T-helper 1 cell treated with Interleukin-12 subunit alpha and Interleukin-12 subunit beta and Interleukin-4 antibody, amounts not matched to agents 30 μg/mL and 1 μg/mL, for 36 hours (primary cell): ENCODE data around the gene GNPAT.
"Not testable (repeated sequence)": the region's sequence is repeated elsewhere in the genome, so short reads cannot be mapped to it uniquely, and the experiment has no call there.

Experiments used
- H3K27ac Mint-ChIP-seq: one replicate; pipeline ENCODE4 v1.8.0; 2021; ENCODE audit warnings: mild to moderate bottlenecking, mixed read lengths
- H3K27me3 Mint-ChIP-seq: one replicate; pipeline ENCODE4 v1.8.0; 2021; ENCODE audit warnings: low read depth, mixed read lengths
- H3K36me3 Mint-ChIP-seq: one replicate; pipeline ENCODE4 v1.8.0; 2021; ENCODE audit warnings: low read depth, mixed read lengths
- H3K4me1 Mint-ChIP-seq: one replicate; pipeline ENCODE4 v1.8.0; 2021; ENCODE audit warnings: low read depth, mixed read lengths
- H3K4me3 Mint-ChIP-seq: one replicate; pipeline ENCODE4 v1.8.0; 2021; ENCODE audit warnings: mild to moderate bottlenecking, moderate library complexity, mixed read lengths
- H3K9me3 Mint-ChIP-seq: one replicate; pipeline ENCODE4 v1.8.0; 2021; ENCODE audit warnings: mixed read lengths

The GNPAT gene

GRCh38 chr1:231207437-231207836 is 33.6 kb upstream of the GNPAT start:
- Mint-ChIP-seq H3K4me1 (peaks cover 5% of the 10 kb centered on the region), H3K27me3 (peaks cover 7% of the 10 kb centered on the region), H3K4me3 (no peak overlapping the region), H3K27ac (no peak overlapping the region), H3K9me3 (no peaks in the 10 kb centered on the region), H3K36me3 (no peaks in the 10 kb centered on the region)

DNA sequence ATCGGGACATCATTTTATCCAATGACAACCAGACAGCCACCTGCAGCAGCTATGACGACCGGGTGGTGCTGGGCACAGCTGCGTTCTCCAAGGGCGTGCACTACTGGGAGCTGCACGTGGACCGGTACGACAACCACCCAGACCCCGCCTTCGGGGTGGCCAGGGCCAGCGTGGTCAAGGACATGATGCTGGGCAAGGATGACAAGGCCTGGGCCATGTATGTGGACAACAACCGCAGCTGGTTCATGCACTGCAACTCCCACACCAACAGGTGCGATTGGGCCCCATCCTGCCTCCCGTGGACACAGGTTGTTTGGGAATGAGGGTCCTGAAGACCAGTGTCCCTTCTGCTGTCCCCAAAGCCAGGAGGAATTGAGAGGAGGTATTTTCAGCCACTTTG is 32.0 kb upstream of the GNPAT start:
- Mint-ChIP-seq H3K36me3 (no peaks in the 10 kb centered on the region), H3K4me1 (peaks cover 5% of the 10 kb centered on the region), H3K9me3 (no peaks in the 10 kb centered on the region), H3K27me3 (no peaks in the 10 kb centered on the region), H3K4me3 (no peak overlapping the region), H3K27ac (no peak overlapping the region)

GRCh38 chr1:231209531-231209930 is 31.5 kb upstream of the GNPAT start:
- no peaks in the 10 kb centered on the region for H3K36me3 Mint-ChIP-seq
- H3K9me3 Mint-ChIP-seq, result no peaks in the 10 kb centered on the region
- peaks cover 5% of the 10 kb centered on the region for H3K4me1 Mint-ChIP-seq
- H3K4me3 Mint-ChIP-seq, result no peak overlapping the region
- no peak overlapping the region for H3K27ac Mint-ChIP-seq
- H3K27me3 Mint-ChIP-seq, result no peaks in the 10 kb centered on the region

DNA sequence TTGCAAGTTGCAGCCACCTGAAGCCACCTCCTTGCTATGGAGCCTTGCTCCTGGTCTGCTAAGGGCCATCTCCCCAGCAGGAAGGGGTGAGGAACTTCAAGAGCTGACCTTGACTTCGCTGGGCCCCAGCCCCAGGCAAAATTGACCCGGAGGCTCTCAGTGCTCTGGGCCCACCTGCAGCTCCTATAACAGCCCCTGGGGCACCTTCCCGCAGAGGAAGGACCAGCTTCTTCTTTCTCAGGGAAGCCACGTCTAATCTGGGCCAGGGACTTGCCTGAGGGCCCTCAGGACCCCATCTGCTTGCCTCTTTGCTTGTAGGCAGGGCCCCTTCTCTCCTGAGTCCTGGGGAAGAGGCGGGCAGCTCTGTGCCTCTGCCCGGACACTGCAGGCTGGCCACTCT is 30.9 kb upstream of the GNPAT start:
- Mint-ChIP-seq H3K4me1 (peaks cover 5% of the 10 kb centered on the region), H3K36me3 (no peaks in the 10 kb centered on the region), H3K9me3 (no peaks in the 10 kb centered on the region), H3K4me3 (no peak overlapping the region), H3K27me3 (no peaks in the 10 kb centered on the region), H3K27ac (no peak overlapping the region)

GRCh38 chr1:231211005-231211857 is 29.8 kb upstream of the GNPAT start:
- Mint-ChIP-seq H3K27ac (no peak overlapping the region), H3K4me3 (peak overlapping the region; percentile 89), H3K36me3 (no peaks in the 10 kb centered on the region), H3K27me3 (no peaks in the 10 kb centered on the region), H3K4me1 (peaks cover 7% of the 10 kb centered on the region), H3K9me3 (no peaks in the 10 kb centered on the region)

- not testable (repeated sequence) for H3K27me3 Mint-ChIP-seq, H3K27ac Mint-ChIP-seq
Observed at GRCh38 chr1:231212301-231212700, 28.7 kb upstream of the GNPAT start.

GRCh38 chr1:231213831-231214573 is 27.0 kb upstream of the GNPAT start:
- no peak overlapping the region for H3K27ac Mint-ChIP-seq

More at GRCh38 chr1:231212301-231212700, 28.7 kb upstream of the GNPAT start:
- not testable (repeated sequence) for H3K36me3 Mint-ChIP-seq, H3K9me3 Mint-ChIP-seq, H3K4me3 Mint-ChIP-seq, H3K4me1 Mint-ChIP-seq

DNA sequence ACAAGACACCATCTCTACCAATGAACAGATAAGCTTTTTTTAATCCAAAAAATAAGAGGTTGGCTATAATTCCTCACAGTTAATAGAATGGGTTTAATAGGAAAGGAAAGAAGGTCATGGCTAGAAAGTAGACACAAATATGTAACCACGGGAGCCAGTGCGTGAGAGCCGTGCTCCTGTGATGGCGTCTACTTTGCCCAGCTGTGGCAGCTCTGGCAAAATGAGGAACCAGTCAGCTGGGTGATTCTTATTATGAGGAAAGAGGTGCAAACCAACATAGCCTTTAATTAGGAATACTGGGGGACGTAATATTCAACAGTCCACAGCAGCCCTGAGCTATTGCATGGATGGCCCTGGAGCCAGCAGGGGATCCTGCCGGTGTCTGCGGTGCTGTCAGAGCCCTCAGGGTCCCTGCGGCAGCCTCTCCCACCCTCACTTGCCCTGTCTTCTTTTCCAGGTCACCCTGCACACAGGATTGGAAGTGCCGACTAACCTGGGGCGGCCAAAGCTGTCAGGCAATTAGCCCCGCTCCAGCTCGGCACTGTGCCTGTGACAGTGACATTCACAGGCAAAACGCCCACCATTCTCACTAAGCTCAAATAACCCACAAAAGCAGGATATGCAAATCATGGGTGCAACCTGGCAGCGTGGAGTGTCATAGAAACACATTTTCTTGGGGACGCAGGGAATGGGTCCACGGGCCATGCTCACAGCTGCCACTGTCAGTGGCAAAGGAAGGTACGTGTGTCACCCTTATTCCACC is 25.9 kb upstream of the GNPAT start:
- Mint-ChIP-seq H3K4me3 (no peak overlapping the region), H3K27me3 (no peaks in the 10 kb centered on the region), H3K4me1 (peaks cover 7% of the 10 kb centered on the region), H3K9me3 (no peaks in the 10 kb centered on the region), H3K36me3 (no peaks in the 10 kb centered on the region), H3K27ac (no peak overlapping the region)

More at GRCh38 chr1:231213831-231214573, 27.0 kb upstream of the GNPAT start:
- no peak overlapping the region for H3K4me3 Mint-ChIP-seq
- no peaks in the 10 kb centered on the region for H3K9me3 Mint-ChIP-seq
- H3K27me3 Mint-ChIP-seq, result no peaks in the 10 kb centered on the region
- no peaks in the 10 kb centered on the region for H3K36me3 Mint-ChIP-seq
- peaks cover 7% of the 10 kb centered on the region for H3K4me1 Mint-ChIP-seq

GRCh38 chr1:231215681-231216385 is 25.2 kb upstream of the GNPAT start:
- Mint-ChIP-seq H3K9me3 (no peaks in the 10 kb centered on the region), H3K27ac (no peak overlapping the region), H3K4me3 (no peak overlapping the region), H3K4me1 (peaks cover 7% of the 10 kb centered on the region), H3K36me3 (no peaks in the 10 kb centered on the region), H3K27me3 (no peaks in the 10 kb centered on the region)

GRCh38 chr1:231216498-231216897 is 24.5 kb upstream of the GNPAT start:
- no peak overlapping the region for H3K27ac Mint-ChIP-seq
- H3K9me3 Mint-ChIP-seq, result no peaks in the 10 kb centered on the region
- peaks cover 2% of the 10 kb centered on the region for H3K4me1 Mint-ChIP-seq
- no peak overlapping the region for H3K4me3 Mint-ChIP-seq
- no peaks in the 10 kb centered on the region for H3K27me3 Mint-ChIP-seq
- H3K36me3 Mint-ChIP-seq, result no peaks in the 10 kb centered on the region

DNA sequence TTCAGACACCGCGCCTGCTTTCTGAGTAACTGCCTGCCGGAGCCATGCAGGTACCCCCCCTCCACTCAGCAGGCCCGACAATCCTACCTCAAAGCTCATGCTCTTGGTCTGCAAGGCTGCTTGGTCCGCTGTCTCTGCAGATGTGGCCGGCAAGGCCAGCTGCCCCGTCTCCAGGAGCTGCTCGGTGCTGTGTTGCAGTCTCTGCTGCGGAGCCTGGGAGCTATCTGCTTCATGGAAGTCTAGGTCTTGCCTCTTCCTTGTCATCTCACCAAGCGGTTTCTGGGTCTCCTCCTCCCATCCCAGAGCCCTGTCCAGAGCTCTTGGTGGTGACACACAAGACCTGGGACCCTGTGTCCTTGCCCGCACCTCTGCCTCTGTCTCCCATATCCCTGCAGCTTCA is 24.0 kb upstream of the GNPAT start:
- Mint-ChIP-seq H3K4me3 (no peak overlapping the region), H3K27me3 (no peaks in the 10 kb centered on the region), H3K4me1 (peaks cover 2% of the 10 kb centered on the region), H3K9me3 (no peaks in the 10 kb centered on the region), H3K27ac (no peak overlapping the region), H3K36me3 (no peaks in the 10 kb centered on the region)

GRCh38 chr1:231218078-231218477 is 22.9 kb upstream of the GNPAT start:
- H3K36me3 Mint-ChIP-seq, result no peaks in the 10 kb centered on the region

DNA sequence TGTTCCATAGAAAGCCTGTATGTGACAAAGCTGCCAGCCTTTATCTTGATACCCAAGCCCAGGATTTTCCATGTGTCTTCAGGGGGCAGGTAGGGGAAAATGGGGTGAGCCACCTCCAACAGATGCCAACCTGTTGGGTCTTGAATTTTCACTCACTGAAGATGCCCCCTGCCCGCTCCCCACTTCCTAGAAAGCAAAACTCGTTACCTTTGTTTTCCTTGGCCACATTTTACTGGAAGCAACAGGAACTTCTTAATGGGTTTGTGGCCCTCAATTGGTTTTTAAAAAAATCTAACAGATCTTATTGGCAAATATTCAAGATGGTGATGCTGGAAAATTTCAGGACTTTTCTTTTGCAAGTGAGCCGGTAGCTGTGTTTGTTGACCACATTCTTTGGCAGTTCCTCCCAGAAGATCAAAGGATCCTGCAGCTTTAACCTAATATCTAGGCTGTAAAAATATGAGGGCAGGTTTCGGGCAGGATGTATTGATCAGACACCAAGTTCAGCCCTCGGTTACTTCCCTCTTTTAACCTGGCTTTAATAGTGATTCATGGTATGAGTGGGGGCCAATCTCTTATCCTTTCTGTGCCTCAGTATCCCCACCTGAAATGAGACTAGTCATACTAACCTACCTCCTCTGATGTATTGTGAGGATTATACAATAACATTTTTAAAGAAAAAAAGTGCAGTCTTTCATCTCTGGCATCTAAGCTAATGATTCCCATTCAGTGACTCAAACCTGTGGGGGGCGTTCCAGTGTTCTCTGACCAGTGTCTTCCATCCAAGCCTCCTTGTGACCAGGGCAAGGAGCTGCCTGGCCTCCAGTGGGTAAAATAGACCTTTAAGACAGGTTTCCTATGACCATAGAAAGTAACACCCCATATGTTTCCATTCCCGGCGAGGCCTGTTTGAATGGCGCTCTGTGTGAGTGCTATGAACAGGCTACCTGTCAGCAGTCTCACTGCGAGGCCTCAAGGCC is 21.3 kb upstream of the GNPAT start:
- no peaks in the 10 kb centered on the region for H3K9me3 Mint-ChIP-seq

More at GRCh38 chr1:231218078-231218477, 22.9 kb upstream of the GNPAT start:
- no peaks in the 10 kb centered on the region for H3K27me3 Mint-ChIP-seq
- peaks cover 2% of the 10 kb centered on the region for H3K4me1 Mint-ChIP-seq
- H3K4me3 Mint-ChIP-seq, result no peak overlapping the region
- no peaks in the 10 kb centered on the region for H3K9me3 Mint-ChIP-seq
- no peak overlapping the region for H3K27ac Mint-ChIP-seq

More for the DNA sequence above, 21.3 kb upstream of the GNPAT start:
- Mint-ChIP-seq H3K27me3 (no peaks in the 10 kb centered on the region), H3K36me3 (peaks cover 4% of the 10 kb centered on the region), H3K27ac (no peak overlapping the region), H3K4me3 (no peak overlapping the region), H3K4me1 (peaks cover 4% of the 10 kb centered on the region)
